Erythroblast (primary cell): Measurements from ENCODE around the gene DEPDC4.

ENCODE experiments used
- GATA1 ChIP-seq: IDR thresholded peaks from 2 replicates; pipeline ENCODE4 v1.6.1; 2011; ENCODE audit warnings: low read depth, mild to moderate bottlenecking, control low read depth, low read length, moderate library complexity
- POLR2A ChIP-seq: IDR thresholded peaks from 2 replicates; pipeline ENCODE4 v1.6.1; 2011; ENCODE audit warnings: mild to moderate bottlenecking, low read length

GRCh38 chr12:100274291-100274690 is 7.4 kb upstream of the DEPDC4 start:
- no peak for TF ChIP-seq POLR2A
- TF ChIP-seq GATA1, result no peak
